Uterus (tissue), 2 donors: ENCODE data around the gene NCOA5.

Experiments
- POLR2A ChIP-seq, 2 donors: fragments of 450-650 bp; IDR thresholded peaks; one replicate each; pipeline ENCODE4 v1.6.1; 2016; ENCODE audit warnings: antibody characterized with exemption in 2 of 2, mild to moderate bottlenecking in 1 of 2, moderate library complexity in 1 of 2
- TF ChIP-seq, protein P1 (sequence below), 4 experiments: fragments of 200-600 bp in 2 of 4; fragments of 450-650 bp in 2 of 4; sonication (generic) in 2 of 4; IDR thresholded peaks; one replicate each; pipeline ENCODE4 v1.5.1; 2016 to 2019; ENCODE audit warnings: antibody characterized with exemption in 4 of 4, mild to moderate bottlenecking in 2 of 4, moderate library complexity in 1 of 4

DNA sequence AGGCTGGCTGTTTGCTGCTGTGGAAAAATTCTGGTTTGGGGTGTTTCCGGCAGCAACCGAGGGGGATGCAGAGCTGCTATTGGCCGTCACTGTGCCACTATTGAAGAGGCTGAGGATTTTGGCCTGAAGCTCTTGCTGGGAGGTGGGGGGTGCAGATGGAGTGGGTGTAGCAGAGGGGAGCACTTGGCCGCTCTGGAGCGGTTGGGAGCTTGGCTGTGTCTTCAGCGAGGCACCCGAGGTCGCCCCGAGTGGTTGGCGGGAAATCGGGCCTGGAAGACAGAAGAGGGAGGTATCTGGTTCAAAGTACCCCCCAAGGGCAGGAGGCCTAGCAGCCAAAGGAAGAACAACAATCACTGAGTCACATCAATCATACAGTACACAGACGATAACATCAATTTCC is 27.1 kb downstream of the NCOA5 start:
- TF ChIP-seq, protein P1, sequence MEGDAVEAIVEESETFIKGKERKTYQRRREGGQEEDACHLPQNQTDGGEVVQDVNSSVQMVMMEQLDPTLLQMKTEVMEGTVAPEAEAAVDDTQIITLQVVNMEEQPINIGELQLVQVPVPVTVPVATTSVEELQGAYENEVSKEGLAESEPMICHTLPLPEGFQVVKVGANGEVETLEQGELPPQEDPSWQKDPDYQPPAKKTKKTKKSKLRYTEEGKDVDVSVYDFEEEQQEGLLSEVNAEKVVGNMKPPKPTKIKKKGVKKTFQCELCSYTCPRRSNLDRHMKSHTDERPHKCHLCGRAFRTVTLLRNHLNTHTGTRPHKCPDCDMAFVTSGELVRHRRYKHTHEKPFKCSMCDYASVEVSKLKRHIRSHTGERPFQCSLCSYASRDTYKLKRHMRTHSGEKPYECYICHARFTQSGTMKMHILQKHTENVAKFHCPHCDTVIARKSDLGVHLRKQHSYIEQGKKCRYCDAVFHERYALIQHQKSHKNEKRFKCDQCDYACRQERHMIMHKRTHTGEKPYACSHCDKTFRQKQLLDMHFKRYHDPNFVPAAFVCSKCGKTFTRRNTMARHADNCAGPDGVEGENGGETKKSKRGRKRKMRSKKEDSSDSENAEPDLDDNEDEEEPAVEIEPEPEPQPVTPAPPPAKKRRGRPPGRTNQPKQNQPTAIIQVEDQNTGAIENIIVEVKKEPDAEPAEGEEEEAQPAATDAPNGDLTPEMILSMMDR (IDR thresholded peaks at IDR 0.05), result no peak
- no peak for TF ChIP-seq POLR2A (IDR thresholded peaks at IDR 0.05)
